PC-9 (cell line): ENCODE results near the gene IFI27L1.

ENCODE experiments used
- EZH2 ChIP-seq: fragments of 200-600 bp; sonication (generic); IDR thresholded peaks from 2 replicates; pipeline ENCODE4 v1.8.0; 2017; ENCODE audit warnings: antibody characterized with exemption, low read depth
- TF ChIP-seq, protein P1 (sequence below): fragments of 200-600 bp; sonication (generic); conservative IDR thresholded peaks from 2 replicates; pipeline ENCODE4 v1.6.1; 2017; ENCODE audit warnings: mixed run types, antibody characterized with exemption, mild to moderate bottlenecking, moderate library complexity

DNA sequence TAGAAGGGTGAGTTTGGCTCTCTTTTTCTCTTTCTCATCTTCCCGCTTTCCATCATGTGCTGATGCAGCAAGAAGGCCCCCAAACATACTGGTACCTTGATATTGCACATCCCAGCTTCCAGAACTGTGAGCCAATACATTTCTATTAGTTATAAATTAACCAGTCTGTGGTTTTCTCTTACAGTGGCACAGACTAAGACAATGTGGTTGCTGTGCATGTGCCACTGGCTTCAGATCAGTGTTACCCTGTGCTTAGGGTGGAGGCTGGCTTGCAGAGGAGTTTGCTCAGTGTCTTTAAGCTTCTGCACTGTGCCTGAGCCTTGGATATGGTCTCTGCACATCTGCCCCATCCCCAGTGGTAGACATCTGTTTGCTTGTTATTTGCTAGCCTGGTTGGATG is 42.8 kb downstream of the IFI27L1 start:
- TF ChIP-seq, protein P1, sequence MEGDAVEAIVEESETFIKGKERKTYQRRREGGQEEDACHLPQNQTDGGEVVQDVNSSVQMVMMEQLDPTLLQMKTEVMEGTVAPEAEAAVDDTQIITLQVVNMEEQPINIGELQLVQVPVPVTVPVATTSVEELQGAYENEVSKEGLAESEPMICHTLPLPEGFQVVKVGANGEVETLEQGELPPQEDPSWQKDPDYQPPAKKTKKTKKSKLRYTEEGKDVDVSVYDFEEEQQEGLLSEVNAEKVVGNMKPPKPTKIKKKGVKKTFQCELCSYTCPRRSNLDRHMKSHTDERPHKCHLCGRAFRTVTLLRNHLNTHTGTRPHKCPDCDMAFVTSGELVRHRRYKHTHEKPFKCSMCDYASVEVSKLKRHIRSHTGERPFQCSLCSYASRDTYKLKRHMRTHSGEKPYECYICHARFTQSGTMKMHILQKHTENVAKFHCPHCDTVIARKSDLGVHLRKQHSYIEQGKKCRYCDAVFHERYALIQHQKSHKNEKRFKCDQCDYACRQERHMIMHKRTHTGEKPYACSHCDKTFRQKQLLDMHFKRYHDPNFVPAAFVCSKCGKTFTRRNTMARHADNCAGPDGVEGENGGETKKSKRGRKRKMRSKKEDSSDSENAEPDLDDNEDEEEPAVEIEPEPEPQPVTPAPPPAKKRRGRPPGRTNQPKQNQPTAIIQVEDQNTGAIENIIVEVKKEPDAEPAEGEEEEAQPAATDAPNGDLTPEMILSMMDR, result no peak
- TF ChIP-seq EZH2, result no peak
